ENCODE measurements around the gene LAMB4. TPM values are rescaled to one million over a fixed set of nuclear protein-coding genes. Genes with fewer than 3 reads are reported as not detected.

Gene LAMB4
- total and polyA plus RNA-seq, 2 of the 4 experiments (the other 2 are of a cell fraction) = 0.12 to 0.18 TPM

DNA sequence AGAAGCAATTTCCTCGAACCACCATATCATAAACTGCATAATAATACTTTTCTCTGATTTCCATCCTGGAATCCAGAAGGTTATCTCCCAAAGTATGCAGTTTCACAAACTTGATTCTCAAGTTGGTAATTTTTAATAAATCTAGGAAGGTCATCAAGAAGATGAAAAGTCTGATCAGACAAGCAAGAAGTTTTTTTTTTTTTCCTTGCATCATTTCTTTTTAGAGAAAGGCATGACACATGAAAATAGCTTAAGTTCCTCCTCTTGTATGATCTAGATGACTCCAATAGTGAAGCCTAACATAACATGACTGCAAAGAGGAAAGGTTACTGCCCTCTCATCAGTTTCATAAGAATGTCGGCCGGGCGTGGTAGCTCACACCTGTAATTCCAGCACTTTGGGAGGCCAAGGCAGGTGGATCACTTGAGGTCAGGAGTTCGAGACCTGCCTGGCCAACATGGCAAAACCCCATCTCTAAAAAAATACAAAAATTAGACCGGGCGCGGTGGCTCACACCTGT lies 149.4 kb downstream of the LAMB4 start:
- Histone ChIP-seq H2BK15ac (ENCODE audit: low read depth, low read length) (no peak overlapping the region), H3K9me1 (ENCODE audit: insufficient read depth, low read length) (peaks cover 5% of the 10 kb centered on the region; the same call in 1 of the 2 replicates), H3K79me1 (ENCODE audit: low read depth in 1 of 2, low read length in 2 of 2) (peaks cover 0 to 33% of the 10 kb centered on the region in 2 experiments), H3K23ac (ENCODE audit: low read depth, low read length) (no peak overlapping the region), H3K4me3 (ENCODE audit: insufficient read depth, low read depth, low read length) (no peak overlapping the region), H4K8ac (ENCODE audit: low read depth in 2 of 2, low read length in 2 of 2) (no peak overlapping the region), H3K14ac (replicated peaks; ENCODE audit: low read depth, low read length) (no peak overlapping the region), H3K56ac (ENCODE audit: extremely low read depth, insufficient read depth, low read length) (no peak overlapping the region), H3K9me3 (ENCODE audit: control insufficient read depth, insufficient read depth, low read length) (no peaks in the 10 kb centered on the region), H3K9ac (ENCODE audit: low read depth, low read length) (no peak overlapping the region), H3K18ac (ENCODE audit: low read depth, low read length) (no peak overlapping the region), H3K4ac (ENCODE audit: low read depth, low read length) (no peak overlapping the region), H4K91ac (ENCODE audit: insufficient read depth, low read depth, low read length) (no peak overlapping the region), H2BK120ac (ENCODE audit: low read depth, low read length) (no peak overlapping the region), H2BK20ac (ENCODE audit: low read depth, low read length) (no peak overlapping the region), H2AFZ (replicated peaks; ENCODE audit: low read length, poor library complexity) (no peak overlapping the region), H2AK5ac (ENCODE audit: low read depth, low read length) (no peak overlapping the region), H2BK5ac (ENCODE audit: low read depth, low read length, poor library complexity, severe bottlenecking) (no peak overlapping the region), H4K5ac (ENCODE audit: low read depth, low read length) (no peak overlapping the region), H3K27ac (ENCODE audit: insufficient read depth, low read length) (no peak overlapping the region), H4K20me1 (ENCODE audit: insufficient read depth, low read length) (peaks cover 16% of the 10 kb centered on the region; the same call in 1 of the 2 replicates), H3K4me2 (ENCODE audit: low read depth, low read length) (no peak overlapping the region), H3K27me3 (ENCODE audit: control insufficient read depth, insufficient read depth, low read length) (no peaks in the 10 kb centered on the region), H2AK9ac (replicated peaks; ENCODE audit: low read depth, low read length, poor library complexity) (no peak overlapping the region), H3K4me1 (ENCODE audit: control insufficient read depth, insufficient read depth, low read length) (peaks cover 3% of the 10 kb centered on the region), H3K36me3 (ENCODE audit: control insufficient read depth, insufficient read depth, low read length) (peaks cover 70% of the 10 kb centered on the region)
- CTCF ChIA-PET = no interaction called here
- DNase-seq (no peak), ATAC-seq (ENCODE audit: low read depth) (no peak)
- POLR2A ChIA-PET (ENCODE audit: unreplicated experiment) = interaction anchor here (0.6 kb wide), 3 partner anchors 18 to 98 kb away, joined by 3 to 5 read pairs (median 4); no protein-coding TSS in a partner anchor
- TF ChIP-seq NFE2L2 (IDR thresholded peaks at IDR 0.05; ENCODE audit: low read depth, low read length) = no peak
- TF ChIP-seq SMC3 (IDR thresholded peaks at IDR 0.05; ENCODE audit: low read depth, low read length) = no peak
- TF ChIP-seq RCOR1 (IDR thresholded peaks at IDR 0.05; ENCODE audit: insufficient replicate concordance, low read length) = no peak
- no peak for TF ChIP-seq FOS (IDR thresholded peaks at IDR 0.05; ENCODE audit: low read depth, low read length)
- no peak for TF ChIP-seq CHD1 (IDR thresholded peaks at IDR 0.05; ENCODE audit: low read depth, low read length)
- TF ChIP-seq, protein P1, sequence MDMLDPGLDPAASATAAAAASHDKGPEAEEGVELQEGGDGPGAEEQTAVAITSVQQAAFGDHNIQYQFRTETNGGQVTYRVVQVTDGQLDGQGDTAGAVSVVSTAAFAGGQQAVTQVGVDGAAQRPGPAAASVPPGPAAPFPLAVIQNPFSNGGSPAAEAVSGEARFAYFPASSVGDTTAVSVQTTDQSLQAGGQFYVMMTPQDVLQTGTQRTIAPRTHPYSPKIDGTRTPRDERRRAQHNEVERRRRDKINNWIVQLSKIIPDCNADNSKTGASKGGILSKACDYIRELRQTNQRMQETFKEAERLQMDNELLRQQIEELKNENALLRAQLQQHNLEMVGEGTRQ (IDR thresholded peaks at IDR 0.05; ENCODE audit: low read depth, low read length) = no peak
- no peak for TF ChIP-seq MAZ (IDR thresholded peaks at IDR 0.05; ENCODE audit: borderline replicate concordance, low read depth, low read length)
- no peak for TF ChIP-seq MAFK (IDR thresholded peaks at IDR 0.05; ENCODE audit: low read depth, low read length)
- TF ChIP-seq RFX5 (IDR thresholded peaks at IDR 0.05; ENCODE audit: low read depth, low read length) = no peak
- TF ChIP-seq BHLHE40 (IDR thresholded peaks at IDR 0.05; ENCODE audit: low read depth, low read length) = no peak
- TF ChIP-seq CTCF (conservative IDR thresholded peaks at IDR 0.05; ENCODE audit: low read depth, low read length) = no peak
- no peak for TF ChIP-seq POLR2A (IDR thresholded peaks at IDR 0.05; ENCODE audit: low read depth, low read length)
- TF ChIP-seq MXI1 (IDR thresholded peaks at IDR 0.05; ENCODE audit: borderline replicate concordance, low read depth, low read length) = no peak
- TF ChIP-seq ELK1 (IDR thresholded peaks at IDR 0.05; ENCODE audit: borderline replicate concordance, low read depth, low read length) = no peak
- no peak for TF ChIP-seq RAD21 (IDR thresholded peaks at IDR 0.05; ENCODE audit: low read length)
- no peak for TF ChIP-seq CEBPB (IDR thresholded peaks at IDR 0.05; ENCODE audit: low read depth, low read length)
- dilution Hi-C loops (cut with HindIII; ENCODE audit: low sequenced_read_pairs, unreplicated experiment) (no loop called here), intact Hi-C loops (cut with micrococcal nuclease) (loop anchor here (5.0 kb wide), 1 partner anchor 167 kb away; no protein-coding TSS in a partner anchor), in situ Hi-C loops (cut with MboI; ENCODE audit: low sequenced_read_pairs) (no loop called here)
- no TSS peak for BruUV-seq (replicated peaks)
- WGBS, 2 experiments (ENCODE audit: extremely low coverage in 2 of 2, insufficient read length in 1 of 2) = 80% methylated on average over 1 of the region's 8 CpGs; no CpG with 5 or more reads in 1 of the 2 experiments
